BE2C (cell line): ENCODE data around the gene KIF5C.

Experiments used
- DNase-seq: peaks from one replicate; pipeline ENCODE4 v3.0.0-alpha.2; 2020
- H3K27me3 ChIP-seq: fragments of 250-450 bp; sonication (Bioruptor Pico); 2 replicates; pipeline ENCODE4 v1.5.1; 2020; ENCODE audit warnings: mild to moderate bottlenecking
- H3K36me3 ChIP-seq: fragments of 250-450 bp; sonication (Bioruptor Pico); 2 replicates; pipeline ENCODE4 v1.5.1; 2020; ENCODE audit warnings: mild to moderate bottlenecking
- H3K4me1 ChIP-seq: fragments of 250-450 bp; sonication (Bioruptor Pico); 2 replicates; pipeline ENCODE4 v1.5.1; 2020
- H3K4me3 ChIP-seq: 2 replicates; pipeline ENCODE4 v1.5.1; 2011; ENCODE audit warnings: low read depth, low read length
- H3K9me3 ChIP-seq: fragments of 250-450 bp; sonication (Bioruptor Pico); 2 replicates; pipeline ENCODE4 v1.5.1; 2020
- TF ChIP-seq, protein P1 (sequence below): IDR thresholded peaks from 2 replicates; pipeline ENCODE4 v1.5.1; 2012; ENCODE audit warnings: mild to moderate bottlenecking, low read depth, low read length

KIF5C gene

DNA sequence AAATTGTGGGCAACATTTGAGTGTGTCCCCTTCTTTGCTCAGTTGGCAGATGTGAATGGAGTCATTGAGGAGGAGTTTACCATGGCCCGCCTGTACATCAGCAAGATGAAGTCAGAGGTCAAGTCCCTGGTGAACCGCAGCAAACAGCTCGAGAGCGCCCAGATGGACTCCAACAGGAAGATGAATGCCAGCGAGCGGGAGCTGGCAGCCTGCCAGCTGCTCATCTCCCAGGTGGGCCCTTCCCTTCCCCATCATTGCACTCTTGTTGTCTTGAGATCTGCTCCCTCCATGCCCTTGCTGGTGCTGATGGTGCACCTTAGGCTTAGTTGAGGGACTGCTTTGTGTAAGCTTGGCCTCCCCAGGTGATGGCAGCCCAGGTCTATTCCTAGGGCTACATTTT is 115.9 kb downstream of the KIF5C start:
- H3K9me3 ChIP-seq: no peaks in the 10 kb centered on the region
- no peaks in the 10 kb centered on the region for H3K27me3 ChIP-seq
- no peaks in the 10 kb centered on the region for H3K36me3 ChIP-seq
- H3K4me1 ChIP-seq: no peaks in the 10 kb centered on the region
- DNase-seq: peak; percentile 13
- H3K4me3 ChIP-seq: no peak overlapping the region
- TF ChIP-seq, protein P1, sequence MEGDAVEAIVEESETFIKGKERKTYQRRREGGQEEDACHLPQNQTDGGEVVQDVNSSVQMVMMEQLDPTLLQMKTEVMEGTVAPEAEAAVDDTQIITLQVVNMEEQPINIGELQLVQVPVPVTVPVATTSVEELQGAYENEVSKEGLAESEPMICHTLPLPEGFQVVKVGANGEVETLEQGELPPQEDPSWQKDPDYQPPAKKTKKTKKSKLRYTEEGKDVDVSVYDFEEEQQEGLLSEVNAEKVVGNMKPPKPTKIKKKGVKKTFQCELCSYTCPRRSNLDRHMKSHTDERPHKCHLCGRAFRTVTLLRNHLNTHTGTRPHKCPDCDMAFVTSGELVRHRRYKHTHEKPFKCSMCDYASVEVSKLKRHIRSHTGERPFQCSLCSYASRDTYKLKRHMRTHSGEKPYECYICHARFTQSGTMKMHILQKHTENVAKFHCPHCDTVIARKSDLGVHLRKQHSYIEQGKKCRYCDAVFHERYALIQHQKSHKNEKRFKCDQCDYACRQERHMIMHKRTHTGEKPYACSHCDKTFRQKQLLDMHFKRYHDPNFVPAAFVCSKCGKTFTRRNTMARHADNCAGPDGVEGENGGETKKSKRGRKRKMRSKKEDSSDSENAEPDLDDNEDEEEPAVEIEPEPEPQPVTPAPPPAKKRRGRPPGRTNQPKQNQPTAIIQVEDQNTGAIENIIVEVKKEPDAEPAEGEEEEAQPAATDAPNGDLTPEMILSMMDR: no peak

DNA sequence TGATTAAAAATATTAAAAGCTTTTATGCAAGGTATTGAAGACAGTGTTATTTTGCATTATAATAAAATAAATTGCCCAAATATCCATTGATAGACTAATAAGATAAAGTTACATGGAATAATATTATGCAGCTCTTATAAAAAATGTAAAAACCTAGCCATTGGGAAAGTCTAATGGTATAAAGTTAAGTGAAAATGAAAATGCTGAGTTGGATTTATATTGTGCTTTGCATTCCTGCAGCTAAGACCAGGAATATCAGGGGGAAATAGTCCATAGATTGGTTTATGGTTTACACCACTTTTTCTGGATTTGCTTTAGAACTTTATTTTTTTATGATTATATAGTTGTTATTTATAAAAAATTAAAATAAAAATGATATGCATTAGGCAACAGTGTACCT is 117.4 kb downstream of the KIF5C start:
- H3K4me1 ChIP-seq: no peaks in the 10 kb centered on the region
- H3K9me3 ChIP-seq: no peaks in the 10 kb centered on the region
- H3K36me3 ChIP-seq: no peaks in the 10 kb centered on the region
- H3K27me3 ChIP-seq: no peaks in the 10 kb centered on the region
- TF ChIP-seq, protein P1: no peak
- H3K4me3 ChIP-seq: no peak overlapping the region
- no peak for DNase-seq

DNA sequence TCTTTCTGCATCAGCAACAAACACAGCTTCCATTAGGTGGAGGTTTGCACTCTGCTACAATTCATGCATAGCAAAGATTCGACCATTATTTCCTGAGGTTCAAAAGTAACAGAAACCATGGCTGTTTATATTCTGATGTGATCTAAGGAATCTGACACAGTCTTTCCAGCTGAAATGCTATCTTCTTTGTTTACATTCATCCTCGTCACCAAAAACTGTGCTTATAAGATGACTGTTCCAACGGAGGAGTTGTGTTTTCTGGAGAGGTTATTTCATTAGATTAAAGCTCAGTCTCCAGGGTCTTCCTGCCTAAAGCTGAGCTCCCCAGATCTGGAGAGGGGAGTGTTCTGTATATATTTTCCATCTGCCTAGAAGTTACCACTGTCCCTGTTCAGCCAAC is 118.3 kb downstream of the KIF5C start:
- no peak for DNase-seq
- H3K4me1 ChIP-seq: no peaks in the 10 kb centered on the region
- TF ChIP-seq, protein P1: no peak

DNA sequence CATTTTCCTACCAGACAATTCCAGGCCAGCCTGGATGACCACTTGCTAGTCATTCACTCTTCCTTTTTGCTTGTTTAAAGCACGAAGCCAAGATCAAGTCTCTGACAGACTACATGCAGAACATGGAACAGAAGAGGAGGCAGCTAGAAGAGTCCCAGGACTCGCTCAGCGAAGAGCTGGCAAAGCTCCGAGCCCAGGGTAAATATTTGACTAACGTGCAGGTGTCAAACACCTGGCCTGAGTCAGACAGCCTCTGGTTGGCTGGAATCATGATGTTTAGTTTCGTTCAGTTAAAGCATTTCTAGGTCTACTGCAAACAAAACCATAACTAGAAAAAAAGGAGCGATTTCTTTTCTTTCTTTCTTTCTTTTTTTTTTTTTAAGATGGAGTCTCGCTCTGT is 119.3 kb downstream of the KIF5C start:
- no peaks in the 10 kb centered on the region for H3K4me1 ChIP-seq
- H3K36me3 ChIP-seq: no peaks in the 10 kb centered on the region
- H3K9me3 ChIP-seq: no peaks in the 10 kb centered on the region
- H3K4me3 ChIP-seq: no peak overlapping the region
- no peak for DNase-seq
- TF ChIP-seq, protein P1: no peak
- no peaks in the 10 kb centered on the region for H3K27me3 ChIP-seq

More for the DNA sequence above, 118.3 kb downstream of the KIF5C start:
- Histone ChIP-seq H3K4me3 (no peak overlapping the region), H3K27me3 (no peaks in the 10 kb centered on the region), H3K36me3 (no peaks in the 10 kb centered on the region), H3K9me3 (no peaks in the 10 kb centered on the region)

DNA sequence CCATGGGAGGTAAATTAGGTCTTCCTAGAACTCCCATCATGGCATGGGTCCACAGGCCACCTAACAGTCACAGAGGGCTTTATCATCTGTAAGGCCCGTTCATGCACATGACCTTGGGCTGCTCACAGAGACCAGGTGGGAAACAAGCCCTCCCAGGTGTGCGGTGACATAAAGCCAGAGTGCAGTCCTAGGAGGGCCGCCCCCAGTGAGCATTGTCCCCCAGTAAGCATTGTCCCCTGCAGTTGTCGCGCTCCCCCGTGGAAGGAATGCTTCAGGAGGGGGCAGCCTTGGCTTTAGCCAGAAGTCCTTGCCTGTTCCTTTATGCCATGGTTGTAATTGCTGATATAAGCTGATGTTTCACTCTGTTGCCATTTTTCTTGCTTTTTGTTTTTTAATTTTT is 121.8 kb downstream of the KIF5C start:
- H3K4me3 ChIP-seq: no peak overlapping the region
- H3K4me1 ChIP-seq: no peaks in the 10 kb centered on the region
- no peak for DNase-seq
- H3K9me3 ChIP-seq: no peaks in the 10 kb centered on the region
- no peaks in the 10 kb centered on the region for H3K27me3 ChIP-seq
- no peaks in the 10 kb centered on the region for H3K36me3 ChIP-seq
- TF ChIP-seq, protein P1: no peak

DNA sequence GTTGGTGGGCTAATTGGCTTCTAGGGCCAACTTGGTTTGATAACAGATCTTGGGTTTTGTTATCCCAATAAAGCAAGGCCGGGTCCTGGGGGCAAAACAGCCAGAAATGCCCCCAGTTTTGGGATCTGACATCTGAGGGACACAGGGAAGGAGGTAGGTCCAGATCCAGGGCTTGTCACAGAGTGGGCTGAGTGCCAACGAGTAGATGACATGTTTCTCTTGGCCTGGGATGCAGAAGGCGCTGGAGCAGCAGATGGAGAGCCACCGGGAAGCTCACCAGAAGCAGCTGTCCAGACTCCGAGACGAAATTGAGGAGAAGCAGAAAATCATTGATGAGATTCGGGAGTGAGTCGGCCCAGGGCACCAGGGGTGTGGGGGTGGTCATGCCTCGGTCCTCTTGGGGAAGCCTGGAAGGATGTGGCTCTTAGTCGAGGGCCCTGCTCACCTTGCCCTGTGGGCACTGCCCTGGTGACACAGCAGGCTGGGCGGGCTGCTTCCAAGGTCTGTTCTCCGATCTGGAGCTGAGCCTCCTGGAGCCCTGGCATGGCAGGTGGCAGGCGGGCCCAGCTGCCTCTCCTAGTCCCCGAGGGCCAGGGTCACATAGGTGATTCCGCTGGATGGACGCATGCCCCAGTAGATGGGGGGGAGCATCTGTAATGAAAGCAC is 123.3 kb downstream of the KIF5C start:
- Histone ChIP-seq H3K4me3 (no peak overlapping the region), H3K9me3 (no peaks in the 10 kb centered on the region), H3K27me3 (no peaks in the 10 kb centered on the region), H3K4me1 (no peaks in the 10 kb centered on the region), H3K36me3 (no peaks in the 10 kb centered on the region)
- TF ChIP-seq, protein P1: no peak
- DNase-seq: no peak
